ENCODE measurements around the gene SYCP1. TPM values are rescaled to one million over a fixed set of nuclear protein-coding genes. Genes with fewer than 3 reads are reported as not detected.

The SYCP1 gene
- total and polyA plus RNA-seq, 8 donors, result 0.20 to 0.38 (median 0.32) TPM; not detected in 2

- no peaks in the 10 kb centered on the region for H3K9me3 ChIP-seq
- H3K4me1 ChIP-seq, result no peaks in the 10 kb centered on the region
- no peak overlapping the region for H3K4me3 ChIP-seq
- DNase-seq, result no peak
- ATAC-seq, result no peak
- H3K36me3 ChIP-seq, result no peaks in the 10 kb centered on the region
- no peaks in the 10 kb centered on the region for H3K27me3 ChIP-seq
- TF ChIP-seq, protein P1, sequence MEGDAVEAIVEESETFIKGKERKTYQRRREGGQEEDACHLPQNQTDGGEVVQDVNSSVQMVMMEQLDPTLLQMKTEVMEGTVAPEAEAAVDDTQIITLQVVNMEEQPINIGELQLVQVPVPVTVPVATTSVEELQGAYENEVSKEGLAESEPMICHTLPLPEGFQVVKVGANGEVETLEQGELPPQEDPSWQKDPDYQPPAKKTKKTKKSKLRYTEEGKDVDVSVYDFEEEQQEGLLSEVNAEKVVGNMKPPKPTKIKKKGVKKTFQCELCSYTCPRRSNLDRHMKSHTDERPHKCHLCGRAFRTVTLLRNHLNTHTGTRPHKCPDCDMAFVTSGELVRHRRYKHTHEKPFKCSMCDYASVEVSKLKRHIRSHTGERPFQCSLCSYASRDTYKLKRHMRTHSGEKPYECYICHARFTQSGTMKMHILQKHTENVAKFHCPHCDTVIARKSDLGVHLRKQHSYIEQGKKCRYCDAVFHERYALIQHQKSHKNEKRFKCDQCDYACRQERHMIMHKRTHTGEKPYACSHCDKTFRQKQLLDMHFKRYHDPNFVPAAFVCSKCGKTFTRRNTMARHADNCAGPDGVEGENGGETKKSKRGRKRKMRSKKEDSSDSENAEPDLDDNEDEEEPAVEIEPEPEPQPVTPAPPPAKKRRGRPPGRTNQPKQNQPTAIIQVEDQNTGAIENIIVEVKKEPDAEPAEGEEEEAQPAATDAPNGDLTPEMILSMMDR (IDR thresholded peaks at IDR 0.05), result no peak
- intact Hi-C loops (cut with DNase I), result no loop called here
- no peak overlapping the region for H3K27ac ChIP-seq
Observed at GRCh38 chr1:114831276-114831994, 23.2 kb upstream of the SYCP1 start.

GRCh38 chr1:114832057-114832456 is 22.6 kb upstream of the SYCP1 start:
- no peaks in the 10 kb centered on the region for H3K36me3 ChIP-seq
- TF ChIP-seq, protein P1 (IDR thresholded peaks at IDR 0.05), result no peak
- ATAC-seq (no peak), DNase-seq (no peak)
- intact Hi-C loops (cut with DNase I), result no loop called here
- no peak overlapping the region for H3K27ac ChIP-seq
- H3K9me3 ChIP-seq, result no peaks in the 10 kb centered on the region
- H3K4me1 ChIP-seq, result no peaks in the 10 kb centered on the region
- H3K27me3 ChIP-seq, result no peaks in the 10 kb centered on the region
- H3K4me3 ChIP-seq, result no peak overlapping the region

DNA sequence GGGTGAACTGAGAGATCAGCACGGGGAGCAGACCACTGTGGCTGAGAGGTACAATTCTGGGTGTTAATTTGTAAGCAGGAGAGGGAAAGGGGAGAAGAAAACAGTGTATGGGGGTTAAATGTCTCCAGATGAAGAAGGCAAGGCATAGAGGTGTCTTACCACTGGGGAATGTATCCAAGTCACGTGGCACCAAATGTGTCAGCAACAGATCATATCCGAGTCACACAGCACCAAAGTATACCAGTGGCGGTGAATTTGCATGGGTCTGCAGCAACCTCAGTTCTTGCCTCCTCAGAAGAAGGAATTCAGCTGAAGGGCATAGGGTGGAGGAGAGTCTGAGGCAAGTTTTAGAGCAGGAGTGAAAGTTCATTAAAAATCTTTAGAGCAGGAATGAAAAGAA is 21.2 kb upstream of the SYCP1 start:
- Histone ChIP-seq H3K9me3 (no peaks in the 10 kb centered on the region), H3K27ac (no peak overlapping the region), H3K36me3 (no peaks in the 10 kb centered on the region), H3K4me3 (no peak overlapping the region), H3K4me1 (no peaks in the 10 kb centered on the region), H3K27me3 (no peaks in the 10 kb centered on the region)
- TF ChIP-seq, protein P1 (IDR thresholded peaks at IDR 0.05), result no peak
- DNase-seq, result no peak
- intact Hi-C loops (cut with DNase I), result no loop called here
- no peak for ATAC-seq

DNA sequence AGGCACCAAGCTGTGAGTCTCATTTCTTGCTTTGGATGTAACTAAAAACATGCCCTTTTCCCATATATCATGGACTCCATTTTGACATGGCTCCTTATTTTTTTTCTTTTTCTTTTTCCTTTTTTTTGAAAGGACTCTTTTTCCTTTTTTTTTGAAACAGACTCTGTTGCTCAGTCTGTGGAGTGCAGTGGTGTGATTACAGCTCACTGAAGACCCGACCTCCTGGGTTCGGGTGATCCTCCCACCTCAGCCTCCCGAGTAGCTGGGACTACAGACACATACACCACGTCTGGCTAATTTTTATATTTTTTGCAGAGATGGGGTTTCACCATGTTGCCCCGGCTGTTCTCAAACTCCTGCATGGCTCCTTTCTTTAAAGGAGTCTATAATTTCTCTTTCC is 10.4 kb upstream of the SYCP1 start:
- no peak for ATAC-seq

GRCh38 chr1:114853584-114853983 is 1.1 kb upstream of the SYCP1 start:
- peaks cover 31 to 59% of the 10 kb centered on the region in 2 donors for H3K27me3 ChIP-seq
- no peaks in the 10 kb centered on the region for H3K4me1 ChIP-seq
- ATAC-seq, result no peak
- no peak overlapping the region for H3K4me3 ChIP-seq
- DNase-seq, result no peak
- no peak overlapping the region for H3K27ac ChIP-seq
- H3K36me3 ChIP-seq, result no peaks in the 10 kb centered on the region
- TF ChIP-seq, protein P1 (IDR thresholded peaks at IDR 0.05), result no peak
- intact Hi-C loops (cut with DNase I), result no loop called here
- H3K9me3 ChIP-seq, result no peaks in the 10 kb centered on the region

More for the DNA sequence above, 10.4 kb upstream of the SYCP1 start:
- Histone ChIP-seq H3K4me1 (no peaks in the 10 kb centered on the region), H3K27ac (no peak overlapping the region), H3K9me3 (no peaks in the 10 kb centered on the region), H3K4me3 (no peak overlapping the region), H3K27me3 (peaks cover 0 to 11% of the 10 kb centered on the region in 2 donors), H3K36me3 (no peaks in the 10 kb centered on the region)
- TF ChIP-seq, protein P1 (IDR thresholded peaks at IDR 0.05), result no peak
- no peak for DNase-seq
- intact Hi-C loops (cut with DNase I), result no loop called here

Measured in left lung (tissue), 10 donors.